SKM-1 treated with dmso at 0.1 percent for 144 hours (cell line): Measurements from ENCODE around the gene NCDN.

ENCODE experiments used
- DNase-seq: peaks from one replicate; lab custom pipeline; 2025; ENCODE audit not compliant: unreplicated experiment; lab: John Stamatoyannopoulos, UW

NCDN gene, protein sequence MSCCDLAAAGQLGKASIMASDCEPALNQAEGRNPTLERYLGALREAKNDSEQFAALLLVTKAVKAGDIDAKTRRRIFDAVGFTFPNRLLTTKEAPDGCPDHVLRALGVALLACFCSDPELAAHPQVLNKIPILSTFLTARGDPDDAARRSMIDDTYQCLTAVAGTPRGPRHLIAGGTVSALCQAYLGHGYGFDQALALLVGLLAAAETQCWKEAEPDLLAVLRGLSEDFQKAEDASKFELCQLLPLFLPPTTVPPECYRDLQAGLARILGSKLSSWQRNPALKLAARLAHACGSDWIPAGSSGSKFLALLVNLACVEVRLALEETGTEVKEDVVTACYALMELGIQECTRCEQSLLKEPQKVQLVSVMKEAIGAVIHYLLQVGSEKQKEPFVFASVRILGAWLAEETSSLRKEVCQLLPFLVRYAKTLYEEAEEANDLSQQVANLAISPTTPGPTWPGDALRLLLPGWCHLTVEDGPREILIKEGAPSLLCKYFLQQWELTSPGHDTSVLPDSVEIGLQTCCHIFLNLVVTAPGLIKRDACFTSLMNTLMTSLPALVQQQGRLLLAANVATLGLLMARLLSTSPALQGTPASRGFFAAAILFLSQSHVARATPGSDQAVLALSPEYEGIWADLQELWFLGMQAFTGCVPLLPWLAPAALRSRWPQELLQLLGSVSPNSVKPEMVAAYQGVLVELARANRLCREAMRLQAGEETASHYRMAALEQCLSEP

DNA sequence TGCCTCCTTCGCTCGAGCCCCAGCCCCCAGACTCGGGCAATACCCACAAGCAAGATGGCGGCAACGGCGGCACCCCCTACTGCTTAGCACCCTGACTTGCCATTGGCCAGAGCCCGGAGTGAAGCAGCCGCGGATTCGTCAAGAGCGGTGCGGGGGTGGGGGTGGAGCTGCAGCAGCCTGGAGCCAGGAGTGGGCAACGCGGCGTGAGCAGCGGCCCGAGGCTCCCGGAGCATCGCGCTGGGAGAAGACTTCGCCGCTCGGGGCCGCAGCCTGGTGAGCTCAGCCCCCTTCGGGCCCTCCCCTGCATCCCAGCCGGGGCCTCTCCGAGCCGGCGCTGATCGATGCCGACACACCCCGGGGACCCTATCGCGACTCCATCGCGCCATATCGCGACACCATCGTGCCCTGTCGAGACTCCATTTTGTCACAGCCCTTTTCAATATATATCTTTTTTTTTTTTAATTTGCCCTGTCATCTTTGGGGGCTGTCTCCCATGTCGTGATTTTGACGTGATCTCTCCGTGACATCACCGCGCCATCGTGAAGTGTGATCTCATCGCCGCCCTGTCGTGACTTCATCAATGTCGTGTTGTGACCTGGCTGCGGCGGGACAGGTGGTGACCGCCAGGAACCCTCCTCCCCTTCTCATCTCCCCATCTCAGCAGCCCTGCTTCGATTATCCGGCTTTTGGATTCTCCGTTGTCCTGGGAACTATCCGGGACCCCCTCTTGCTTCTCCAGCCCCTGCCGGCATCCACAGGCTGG lies at the start of gene NCDN:
NCDN (plus strand) TSS at position 189 of the 763 bp plus-strand sequence; CDS start at position 581, 392 bp downstream.
- DNase-seq: peak; percentile 92

DNA sequence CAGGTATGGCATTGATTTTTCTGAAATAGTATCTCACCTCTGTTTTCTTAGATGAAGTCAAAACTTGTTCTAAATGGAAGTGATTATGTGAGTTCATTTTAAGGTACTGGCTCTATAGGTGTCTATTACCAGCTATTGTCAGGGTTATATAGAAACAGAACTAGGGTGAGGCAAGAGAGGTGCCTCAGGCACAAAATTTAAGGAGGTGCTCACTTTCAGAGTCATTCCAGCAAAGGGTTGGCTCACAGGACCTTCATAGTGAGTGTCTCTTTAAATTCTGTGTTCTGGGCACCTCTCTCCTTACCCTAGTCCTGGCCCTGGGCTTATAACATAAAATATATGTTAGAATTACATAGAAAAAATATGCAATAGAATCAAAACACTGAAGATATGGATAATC lies 49.7 kb upstream of the NCDN start:
- DNase-seq: no peak

DNA sequence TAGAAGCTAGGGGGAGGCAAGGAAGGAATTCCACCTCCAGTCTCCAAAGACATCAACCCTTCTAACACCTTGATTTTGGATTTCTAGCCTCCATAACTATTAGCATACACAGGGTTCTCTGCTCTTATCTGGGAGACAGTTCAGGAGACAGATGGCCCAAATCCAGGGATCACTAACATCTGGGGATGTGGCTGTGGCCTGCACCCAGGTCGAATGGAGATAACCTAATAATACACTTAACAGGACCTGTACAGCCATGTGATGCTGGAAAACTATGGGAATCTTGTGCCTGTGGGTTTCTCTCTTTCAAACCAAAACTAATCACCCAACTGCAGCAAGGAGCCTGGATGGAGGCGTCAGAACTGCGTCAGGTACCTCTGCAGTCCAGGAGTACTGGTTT lies 48.0 kb upstream of the NCDN start:
- no peak for DNase-seq

DNA sequence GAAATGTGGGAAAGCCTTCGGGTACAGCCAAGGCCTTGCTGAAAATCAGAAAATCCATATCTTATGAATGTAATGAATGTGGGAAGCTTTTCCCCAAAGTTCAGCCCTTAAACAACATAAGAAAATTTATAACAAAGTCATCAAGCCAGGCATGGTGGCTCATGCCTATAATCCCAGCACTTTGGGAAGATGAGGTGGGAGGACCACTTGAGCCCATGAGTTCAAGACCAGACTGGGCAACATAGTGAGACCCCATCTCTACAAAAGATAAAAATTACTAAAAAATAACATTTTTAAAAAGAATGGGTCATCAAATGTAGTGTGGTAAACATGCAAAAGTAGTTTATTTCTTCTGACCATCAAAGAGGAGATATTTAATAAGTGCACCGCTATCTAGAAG lies 46.3 kb upstream of the NCDN start:
- DNase-seq: no peak

DNA sequence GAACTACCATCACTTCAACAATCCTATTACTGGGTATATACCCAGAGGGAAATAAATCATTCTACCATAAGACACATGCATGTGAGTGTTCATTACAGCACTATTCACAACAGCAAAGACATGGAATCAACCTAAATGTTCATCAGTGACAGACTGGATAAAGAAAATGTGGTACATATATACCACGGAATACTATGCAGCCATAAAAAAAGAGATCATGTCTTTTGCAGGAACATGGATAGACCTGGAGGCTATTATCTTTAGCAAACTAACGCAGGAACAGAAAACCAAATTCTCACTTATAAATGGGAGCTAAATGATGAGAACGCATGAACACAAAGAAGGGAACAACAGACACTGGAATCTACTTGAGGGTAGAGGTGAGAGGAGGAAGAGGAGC lies 39.4 kb upstream of the NCDN start:
- DNase-seq: no peak

DNA sequence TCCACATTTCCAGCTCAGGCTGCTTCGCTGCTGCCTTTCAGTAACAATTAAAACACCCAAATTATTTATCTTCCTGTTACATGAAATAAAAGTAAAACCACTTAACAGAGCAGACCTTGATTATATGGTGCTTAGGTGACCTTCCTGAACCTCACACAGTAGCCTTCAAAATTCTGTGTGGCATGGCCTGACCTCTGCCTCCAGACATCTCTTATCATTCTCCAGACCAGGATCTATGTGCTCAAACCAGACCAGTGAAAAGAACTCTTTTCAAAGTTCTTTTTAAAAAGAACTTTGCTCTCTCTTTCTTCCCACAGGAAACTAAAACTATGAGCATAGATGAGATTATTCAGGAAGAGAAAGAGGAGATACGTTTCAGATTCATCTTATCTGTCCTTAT lies 38.2 kb upstream of the NCDN start:
- no peak for DNase-seq

DNA sequence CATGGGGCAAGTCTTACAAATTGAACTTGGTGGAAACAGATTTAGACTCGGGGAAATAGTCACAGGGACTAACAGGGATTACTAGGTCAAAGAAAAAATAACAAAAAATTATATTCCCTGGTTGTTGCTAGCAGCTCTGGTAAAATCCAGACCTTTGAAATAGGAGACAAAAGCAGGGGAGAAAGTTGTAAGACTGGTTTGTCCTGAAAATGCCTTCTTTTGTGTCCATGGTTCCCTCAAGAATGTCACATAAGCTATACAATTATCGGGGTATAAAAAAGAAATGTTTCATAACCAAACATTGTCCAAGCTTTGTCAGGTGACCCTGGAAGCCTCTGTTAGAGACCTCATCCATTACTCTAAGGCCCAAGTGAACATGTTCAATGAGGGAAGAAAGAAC lies 33.5 kb upstream of the NCDN start:
- DNase-seq: no peak

DNA sequence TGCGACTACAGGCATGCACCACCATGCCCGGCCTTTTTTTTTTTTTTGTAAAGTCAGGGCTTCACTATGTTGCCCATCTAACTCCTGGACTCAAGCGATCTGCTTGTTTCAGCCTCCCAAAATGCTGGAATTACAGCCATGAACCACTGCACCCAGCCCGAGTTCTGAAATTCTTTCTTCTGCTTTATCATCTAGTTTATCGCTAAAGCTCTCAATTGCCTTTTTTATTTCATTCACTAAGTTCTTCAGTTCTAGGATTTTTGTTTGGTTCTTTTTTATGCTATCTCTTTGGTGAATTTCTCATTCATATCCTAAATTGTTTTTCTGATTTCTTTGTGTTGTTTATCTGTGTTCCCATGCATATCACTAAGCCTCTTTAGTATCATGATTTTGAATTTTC lies 27.4 kb upstream of the NCDN start:
- DNase-seq: no peak

DNA sequence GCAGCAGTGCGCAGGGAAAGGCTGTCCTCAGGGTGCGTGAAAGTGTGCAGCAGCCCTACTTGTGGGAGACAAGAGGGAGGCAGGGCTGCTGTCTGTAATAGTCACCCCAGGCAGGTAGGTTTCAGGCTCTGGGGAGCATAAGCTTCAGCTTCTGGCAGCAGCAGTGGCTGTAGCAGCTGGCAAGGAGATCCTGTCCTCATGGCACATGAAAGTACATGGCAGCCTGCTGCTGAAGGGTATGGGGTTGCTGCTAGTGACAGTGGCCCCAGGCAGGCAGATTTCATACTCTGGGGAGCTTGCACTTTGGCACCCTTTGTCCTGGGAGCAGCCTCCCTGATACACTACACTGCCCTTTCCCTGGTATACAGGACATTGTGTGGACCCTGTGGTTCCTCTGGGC lies 26.7 kb upstream of the NCDN start:
- no peak for DNase-seq

DNA sequence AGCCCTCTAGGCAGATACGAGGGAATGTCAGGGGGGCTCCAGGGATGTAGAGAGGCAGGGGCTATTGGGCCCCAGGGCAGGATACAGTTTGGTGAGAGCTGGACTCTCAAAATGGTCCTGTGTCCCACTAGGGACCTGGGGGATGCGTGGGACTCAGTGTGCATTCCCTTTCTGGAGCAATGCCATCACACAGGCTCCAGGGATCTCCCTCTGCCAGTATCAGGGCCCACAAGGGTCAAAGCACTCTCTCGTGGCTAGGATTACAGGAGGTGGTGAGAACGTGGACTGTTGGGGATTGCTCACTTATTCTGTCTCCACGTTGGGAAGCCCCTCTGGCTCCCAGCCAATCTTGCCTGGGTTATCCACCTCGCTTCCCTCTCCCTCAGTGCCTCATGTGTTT lies 26.2 kb upstream of the NCDN start:
- no peak for DNase-seq

DNA sequence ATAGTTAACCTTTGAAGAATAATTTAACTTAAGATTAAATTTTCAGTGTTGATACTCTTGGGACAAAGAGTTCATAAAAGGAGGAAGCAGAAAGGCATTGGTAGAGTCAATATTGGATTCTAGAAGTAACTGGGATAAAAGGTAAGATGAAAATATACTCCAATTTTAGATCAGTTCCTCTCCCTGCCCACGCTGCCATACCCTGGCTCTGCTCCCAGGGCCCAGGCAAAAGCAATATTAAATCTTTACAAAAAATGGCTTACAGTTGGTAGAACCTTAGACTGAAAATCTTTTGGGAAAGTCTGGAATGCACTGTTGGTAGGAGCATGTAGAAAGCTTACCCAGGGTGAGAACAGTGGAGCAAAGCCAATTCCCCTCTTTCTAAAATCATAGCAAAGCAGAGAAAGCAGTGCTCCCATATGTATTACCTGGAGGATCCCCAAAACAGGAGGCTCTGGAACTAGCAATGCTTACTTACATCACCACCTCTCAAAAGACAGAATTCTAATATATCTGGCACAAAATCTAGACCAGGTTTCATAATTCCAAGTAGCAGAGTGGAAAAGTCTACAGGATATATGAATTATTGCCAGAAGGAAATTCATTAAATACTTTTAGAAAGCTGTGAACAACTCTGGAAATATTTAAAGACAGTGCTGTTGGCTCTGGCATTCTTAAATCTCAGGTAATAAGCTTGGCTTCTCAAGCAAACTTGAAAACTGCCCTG lies 24.9 kb upstream of the NCDN start:
- DNase-seq: no peak

DNA sequence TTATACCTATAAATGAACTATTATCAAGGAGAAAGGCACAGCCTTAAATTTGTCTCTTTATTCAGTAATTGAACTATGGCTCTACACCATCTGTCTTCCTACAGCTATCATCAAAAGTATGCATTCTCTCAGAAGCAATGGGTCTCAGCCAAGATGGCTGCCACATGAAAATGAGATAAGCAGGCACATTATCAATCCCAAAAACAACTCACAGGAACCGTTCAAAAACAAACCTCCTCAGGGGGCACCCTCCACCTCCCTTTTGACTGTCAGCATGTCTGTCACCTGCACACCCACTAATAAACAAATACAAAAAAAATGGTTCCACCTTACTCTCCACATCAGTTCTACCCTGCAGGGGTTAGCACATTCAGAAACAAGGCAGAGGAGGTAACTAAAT lies 24.0 kb upstream of the NCDN start:
- DNase-seq: no peak

DNA sequence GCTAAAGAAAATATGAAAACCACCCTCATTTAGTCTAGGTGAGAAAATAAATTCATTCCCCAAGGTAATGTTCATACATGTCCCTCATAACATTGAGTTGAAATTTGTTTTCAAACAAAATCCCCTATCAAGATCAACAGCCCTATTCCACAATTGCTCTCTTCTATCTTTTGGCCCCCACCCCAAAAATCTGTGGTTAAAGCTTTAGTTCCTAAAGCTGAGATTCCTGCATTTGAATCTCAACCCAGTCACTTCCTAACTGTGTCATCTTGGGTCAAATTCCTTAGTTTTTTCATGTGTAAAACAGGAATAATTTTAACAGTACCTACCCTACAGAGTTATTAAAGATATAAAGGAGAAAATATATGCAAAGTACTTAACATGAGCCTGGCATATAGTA lies 22.4 kb upstream of the NCDN start:
- DNase-seq: no peak

DNA sequence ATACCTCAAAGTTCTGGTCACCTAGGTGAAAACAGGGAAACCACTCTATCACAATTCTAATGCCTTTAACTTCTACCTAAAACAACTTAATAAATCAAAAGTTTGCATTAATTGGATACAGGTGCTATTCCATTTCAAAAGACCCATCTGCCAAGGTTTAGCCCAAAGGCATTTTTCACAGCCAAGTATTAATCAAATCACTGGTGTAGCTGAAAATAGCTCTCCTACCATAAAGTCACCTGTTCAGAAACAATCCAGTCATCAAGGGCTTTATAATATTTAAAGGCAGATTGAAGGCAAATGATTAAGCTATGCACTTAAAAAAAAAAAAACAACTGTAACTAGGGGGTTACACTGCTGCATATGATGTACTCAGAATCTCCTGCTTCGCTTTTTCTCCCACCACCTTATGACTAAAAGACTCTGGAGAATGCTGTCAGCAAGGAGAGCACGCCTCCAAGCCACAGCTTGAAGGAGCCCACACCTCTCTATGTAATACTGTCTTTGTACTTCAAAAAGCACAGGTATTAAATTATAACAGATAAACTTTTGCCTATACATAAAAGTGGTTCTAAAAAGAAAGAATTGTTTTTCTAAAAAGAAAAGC lies 20.9 kb upstream of the NCDN start:
- DNase-seq: no peak

DNA sequence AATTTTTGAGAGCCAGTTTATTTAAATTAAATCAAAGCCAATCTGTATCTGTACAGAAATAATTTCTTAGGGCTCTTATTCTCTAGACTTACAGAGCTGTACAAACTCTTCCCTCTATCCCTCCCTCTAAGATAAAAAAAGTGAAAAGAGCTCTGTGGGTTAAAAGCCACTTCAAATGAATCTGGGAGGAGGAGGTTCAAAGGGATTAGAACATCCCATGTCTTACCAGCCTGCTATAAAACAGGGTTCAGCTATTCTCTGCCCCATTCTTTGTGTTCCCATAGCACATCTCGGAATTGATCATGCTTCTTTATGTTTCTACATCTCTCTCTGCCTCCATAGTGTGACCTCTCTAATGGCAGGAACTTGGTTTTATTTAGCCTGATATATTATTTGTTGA lies 19.8 kb upstream of the NCDN start:
- DNase-seq: no peak

DNA sequence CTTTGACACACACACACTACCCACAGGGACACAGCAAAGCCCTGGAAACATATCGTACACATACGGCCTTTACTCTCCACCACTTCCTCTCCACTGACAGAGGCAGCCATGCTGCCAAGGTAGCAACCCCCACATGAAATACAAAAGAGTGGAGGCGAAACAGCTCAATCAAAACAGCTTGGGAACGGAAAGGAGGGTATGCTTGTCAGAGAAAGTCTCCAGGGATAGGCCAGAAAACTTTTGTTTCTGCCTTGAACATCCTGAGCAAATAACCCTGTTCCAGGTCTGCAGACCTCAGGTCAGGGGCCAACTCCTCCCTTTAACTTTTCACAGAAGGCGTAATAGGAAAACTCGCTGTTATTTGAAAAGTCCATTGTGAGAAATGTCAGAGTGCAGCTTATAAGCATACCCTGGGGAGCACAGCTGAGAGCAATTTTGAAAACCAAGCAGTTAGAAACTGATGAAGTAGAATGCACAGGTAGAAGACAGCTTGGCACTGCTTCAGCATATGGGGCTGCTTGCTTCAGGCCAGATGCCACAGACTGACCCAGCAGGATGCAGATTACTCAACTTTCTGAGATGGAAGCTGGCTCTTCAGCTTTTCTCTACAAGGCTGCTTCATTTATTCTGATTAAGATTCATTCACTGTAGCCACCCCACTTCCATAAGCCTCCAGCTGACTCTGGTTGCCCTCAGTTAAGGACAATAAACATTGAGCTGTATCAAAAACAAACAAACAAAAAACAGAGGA lies 18.4 kb upstream of the NCDN start:
- DNase-seq: no peak

DNA sequence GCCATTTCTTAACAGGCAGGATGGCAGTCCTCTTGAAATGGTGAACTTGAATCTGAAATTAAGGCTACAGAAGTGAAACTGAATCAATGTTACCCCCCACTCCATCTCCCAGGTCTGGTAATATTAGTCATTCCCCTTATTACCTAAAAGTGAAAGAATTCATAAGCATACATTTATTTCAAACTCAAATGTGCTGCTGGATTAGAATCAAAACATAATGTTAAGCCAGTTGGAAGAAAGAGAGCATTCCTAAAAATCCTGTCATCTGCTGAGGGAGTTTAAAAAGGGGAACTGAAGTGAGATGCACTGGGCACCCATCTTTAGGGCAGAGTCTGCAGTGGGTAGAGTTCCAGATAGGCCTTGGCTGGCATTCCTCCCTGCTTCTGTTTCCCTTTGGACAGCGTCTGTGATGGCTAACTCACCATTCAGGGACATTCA lies 17.8 kb upstream of the NCDN start:
- no peak for DNase-seq

DNA sequence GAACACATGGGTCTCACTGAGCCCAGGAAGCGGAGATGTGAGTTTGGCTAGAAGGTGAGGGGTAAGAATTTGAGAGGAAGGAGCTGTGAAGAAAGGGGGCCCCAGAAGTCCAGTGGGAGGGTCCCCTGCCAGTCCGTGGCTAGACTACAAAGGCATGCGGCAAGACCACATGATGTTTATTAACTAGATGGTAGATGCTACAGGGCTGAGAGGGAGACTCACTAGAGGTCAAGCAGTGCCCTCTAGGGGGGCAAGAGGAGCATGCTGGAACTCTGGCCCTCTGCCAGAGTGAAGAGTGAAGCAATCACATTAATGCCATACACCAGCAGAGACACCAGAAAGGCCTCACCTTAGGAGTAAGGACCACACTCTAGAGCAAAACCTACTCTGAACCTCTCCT lies 12.6 kb upstream of the NCDN start:
- DNase-seq: peak; percentile 23

DNA sequence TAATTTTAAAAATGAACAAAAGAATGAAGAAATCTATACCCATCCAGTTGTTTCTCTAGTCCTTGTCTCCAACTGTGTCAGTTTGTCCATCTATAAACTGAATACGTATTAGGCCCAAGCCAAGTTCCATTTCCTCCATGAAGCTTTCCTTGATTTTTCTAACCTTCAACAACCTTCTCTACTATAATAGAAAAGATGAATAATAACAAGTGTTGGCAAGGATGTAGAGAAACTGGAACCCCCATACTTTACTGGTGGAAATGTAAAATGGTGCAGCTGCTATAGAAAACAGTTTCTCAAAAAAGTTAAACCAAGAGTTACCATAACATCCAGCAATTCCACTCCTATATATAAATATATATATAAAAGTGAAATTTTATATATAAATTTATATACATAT lies 11.0 kb upstream of the NCDN start:
- DNase-seq: no peak

DNA sequence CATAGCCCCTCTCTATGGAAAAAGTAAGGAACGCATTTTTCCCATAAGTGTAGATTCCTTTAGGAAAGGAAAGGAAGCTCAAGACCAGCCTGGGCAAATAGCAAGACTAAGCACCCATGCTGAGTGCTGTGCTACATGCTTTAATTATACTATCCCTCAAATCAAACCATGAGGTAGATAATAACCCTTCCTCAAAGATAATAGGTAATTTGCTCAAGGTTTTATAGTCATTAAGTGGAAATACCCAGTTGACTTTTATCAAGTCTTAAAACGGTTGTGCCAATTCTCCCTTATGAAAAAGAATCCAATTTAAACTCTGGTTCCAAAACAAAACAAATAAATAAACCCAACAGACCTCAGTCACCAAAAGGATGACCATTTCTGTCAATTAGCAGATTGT lies 3.7 kb upstream of the NCDN start:
- DNase-seq: no peak
